Kidney tubule cell (primary cell): ENCODE data around the gene LEO1.

ENCODE experiments used
- DNase-seq: peaks from one replicate; pipeline ENCODE4 v3.0.0-alpha.2; 2018; ENCODE audit warnings: low spot score

LEO1 gene

GRCh38 chr15:51931016-51931415, 40.6 kb downstream of the LEO1 start:
- no peak for DNase-seq

- DNase-seq = no peak
These were observed 44.8 kb downstream of the LEO1 start for GRCh38 chr15:51926809-51927208.

- DNase-seq = no peak
These were observed 47.2 kb downstream of the LEO1 start for GRCh38 chr15:51924156-51925068.

- peak; percentile 45 for DNase-seq
These were observed 54.1 kb downstream of the LEO1 start for GRCh38 chr15:51917493-51917892.

- no peak for DNase-seq
These were observed 59.0 kb downstream of the LEO1 start for GRCh38 chr15:51912528-51912927.

- DNase-seq = no peak
These were observed 62.0 kb downstream of the LEO1 start for GRCh38 chr15:51909584-51909983.

- DNase-seq = peak; percentile 59
These were observed 63.3 kb downstream of the LEO1 start for GRCh38 chr15:51908316-51908715.

- peak; percentile 94 for DNase-seq
These were observed 64.3 kb downstream of the LEO1 start for GRCh38 chr15:51907136-51907862.

- DNase-seq = no peak
These were observed 66.6 kb downstream of the LEO1 start for GRCh38 chr15:51904931-51905330.

GRCh38 chr15:51904421-51904820, 67.2 kb downstream of the LEO1 start:
- DNase-seq = no peak

GRCh38 chr15:51889486-51889885, 82.1 kb downstream of the LEO1 start:
- DNase-seq = no peak

- DNase-seq = no peak
These were observed 82.9 kb downstream of the LEO1 start for GRCh38 chr15:51888593-51889195.
